GM12878 (cell line): ENCODE data around the gene SIRT3.

Source experiments
- BCLAF1 ChIP-seq: fragments of 450-650 bp; IDR thresholded peaks from 2 replicates; pipeline ENCODE4 v1.6.1; 2017; ENCODE audit warnings: antibody characterized with exemption, mild to moderate bottlenecking, moderate library complexity
- CBX3 ChIP-seq: fragments of 200-600 bp; sonication (generic); IDR thresholded peaks from 2 replicates; pipeline ENCODE4 v1.6.1; 2016; ENCODE audit warnings: low read depth, borderline replicate concordance
- CREB1 ChIP-seq: IDR thresholded peaks from 2 replicates; pipeline ENCODE4 v1.6.1; 2012; ENCODE audit warnings: low read depth, mild to moderate bottlenecking, inconsistent platforms
- CTCF ChIP-seq, 3 experiments: IDR thresholded peaks in 2 of 3; conservative IDR thresholded peaks in 1 of 3; 2 replicates each; pipeline ENCODE4 v1.5.1; 2011; ENCODE audit warnings: low read depth in 3 of 3, low read length in 3 of 3, mild to moderate bottlenecking in 3 of 3, control low read depth in 2 of 3, moderate library complexity in 2 of 3, inconsistent platforms in 1 of 3, mixed read lengths in 1 of 3; ENCODE audit not compliant: control insufficient read depth in 2 of 3, insufficient read depth in 1 of 3; ENCODE audit errors: extremely low read depth in 1 of 3
- EZH2 ChIP-seq: IDR thresholded peaks from 2 replicates; pipeline ENCODE4 v1.6.1; 2012; ENCODE audit warnings: low read depth, mild to moderate bottlenecking, control low read depth, inconsistent platforms, low read length, borderline replicate concordance; ENCODE audit not compliant: control insufficient read depth
- FOXM1 ChIP-seq: IDR thresholded peaks from 2 replicates; pipeline ENCODE4 v1.6.1; 2012; ENCODE audit warnings: low read depth, mild to moderate bottlenecking, inconsistent platforms, low read length, moderate library complexity
- POLR2AphosphoS2 ChIP-seq: IDR thresholded peaks from 2 replicates; pipeline ENCODE4 v1.6.1; 2011; ENCODE audit warnings: low read depth, mild to moderate bottlenecking, low read length, improper control_type of control experiment, moderate library complexity
- REST ChIP-seq: IDR thresholded peaks from 2 replicates; pipeline ENCODE4 v1.6.1; 2012; ENCODE audit warnings: mild to moderate bottlenecking, low read depth, low read length
- RUNX3 ChIP-seq: IDR thresholded peaks from 2 replicates; pipeline ENCODE4 v1.6.1; 2012; ENCODE audit warnings: low read length, inconsistent platforms
- TAF1 ChIP-seq: IDR thresholded peaks from 2 replicates; pipeline ENCODE4 v1.6.1; 2011; ENCODE audit warnings: mild to moderate bottlenecking, low read depth, low read length, borderline replicate concordance
- ZNF274 ChIP-seq: IDR thresholded peaks from one replicate; pipeline ENCODE4 v1.8.0; 2011; ENCODE audit not compliant: insufficient read length, insufficient read depth
- ZZZ3 ChIP-seq: IDR thresholded peaks from 2 replicates; pipeline ENCODE4 v1.6.1; 2011; ENCODE audit warnings: low read depth; ENCODE audit not compliant: control insufficient read depth, insufficient read length
- TF ChIP-seq, protein P1 (sequence below): IDR thresholded peaks from 2 replicates; pipeline ENCODE4 v1.6.1; 2012; ENCODE audit warnings: low read length, inconsistent platforms

DNA sequence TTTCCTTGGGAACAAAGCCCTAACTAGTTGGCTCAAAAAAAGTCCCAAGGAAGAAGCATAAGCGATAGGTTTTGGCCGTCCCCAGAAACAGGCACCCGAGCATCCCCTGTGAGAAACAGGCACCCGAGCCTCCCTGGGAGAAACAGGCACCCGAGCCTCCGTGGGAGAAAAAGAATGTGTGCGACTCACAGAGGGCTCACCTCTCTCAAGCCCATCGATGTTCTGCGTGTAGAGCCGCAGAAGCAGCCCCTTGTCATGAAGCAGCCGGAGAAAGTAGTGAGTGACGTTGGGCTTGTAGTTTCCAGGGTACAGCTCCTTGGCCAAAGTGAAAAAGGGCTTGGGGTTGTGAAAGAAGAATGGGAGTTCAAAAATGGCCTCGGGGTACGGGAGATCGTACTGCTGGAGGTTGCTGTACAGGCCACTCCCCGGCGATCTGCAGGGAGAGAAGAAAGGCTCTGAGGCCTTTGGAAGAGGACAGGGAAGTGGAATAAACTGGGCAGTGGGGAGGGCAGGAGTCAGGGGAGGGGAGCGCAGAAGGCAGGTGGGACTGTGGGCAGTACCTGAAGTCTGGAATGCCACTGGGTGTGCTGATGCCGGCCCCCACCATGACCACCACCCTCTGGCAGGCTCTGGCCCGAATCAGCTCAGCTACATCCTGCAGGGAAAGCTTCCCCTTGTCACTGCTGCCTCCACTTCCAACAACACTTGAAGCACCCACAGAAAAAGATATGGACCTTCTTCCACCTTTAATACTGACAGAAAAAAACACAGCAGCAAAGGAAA, 3.2 kb downstream of the SIRT3 start:
- no peak for TF ChIP-seq FOXM1
- no peak for TF ChIP-seq POLR2AphosphoS2
- no peak for TF ChIP-seq CBX3
- no peak for TF ChIP-seq CTCF (IDR thresholded peaks at IDR 0.05 in 2 of 3, conservative IDR thresholded peaks at IDR 0.05 in 1 of 3; ENCODE audit: control insufficient read depth in 2 of 3, extremely low read depth in 1 of 3, insufficient read depth in 1 of 3, low read depth in 3 of 3, low read length in 3 of 3)
- no peak for TF ChIP-seq ZNF274
- TF ChIP-seq, protein P1, sequence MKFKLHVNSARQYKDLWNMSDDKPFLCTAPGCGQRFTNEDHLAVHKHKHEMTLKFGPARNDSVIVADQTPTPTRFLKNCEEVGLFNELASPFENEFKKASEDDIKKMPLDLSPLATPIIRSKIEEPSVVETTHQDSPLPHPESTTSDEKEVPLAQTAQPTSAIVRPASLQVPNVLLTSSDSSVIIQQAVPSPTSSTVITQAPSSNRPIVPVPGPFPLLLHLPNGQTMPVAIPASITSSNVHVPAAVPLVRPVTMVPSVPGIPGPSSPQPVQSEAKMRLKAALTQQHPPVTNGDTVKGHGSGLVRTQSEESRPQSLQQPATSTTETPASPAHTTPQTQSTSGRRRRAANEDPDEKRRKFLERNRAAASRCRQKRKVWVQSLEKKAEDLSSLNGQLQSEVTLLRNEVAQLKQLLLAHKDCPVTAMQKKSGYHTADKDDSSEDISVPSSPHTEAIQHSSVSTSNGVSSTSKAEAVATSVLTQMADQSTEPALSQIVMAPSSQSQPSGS: no peak
- TF ChIP-seq RUNX3: no peak
- TF ChIP-seq CREB1: no peak
- no peak for TF ChIP-seq ZZZ3
- TF ChIP-seq BCLAF1: no peak
- no peak for TF ChIP-seq EZH2
- TF ChIP-seq TAF1: no peak
- no peak for TF ChIP-seq REST
